ENCODE measurements around the gene FAM13A. TPM values are rescaled to one million over a fixed set of nuclear protein-coding genes. Genes with fewer than 3 reads are reported as not detected.

Gene FAM13A
- total RNA-seq, 1 donor from 2014 or later = 39.1 TPM

DNA sequence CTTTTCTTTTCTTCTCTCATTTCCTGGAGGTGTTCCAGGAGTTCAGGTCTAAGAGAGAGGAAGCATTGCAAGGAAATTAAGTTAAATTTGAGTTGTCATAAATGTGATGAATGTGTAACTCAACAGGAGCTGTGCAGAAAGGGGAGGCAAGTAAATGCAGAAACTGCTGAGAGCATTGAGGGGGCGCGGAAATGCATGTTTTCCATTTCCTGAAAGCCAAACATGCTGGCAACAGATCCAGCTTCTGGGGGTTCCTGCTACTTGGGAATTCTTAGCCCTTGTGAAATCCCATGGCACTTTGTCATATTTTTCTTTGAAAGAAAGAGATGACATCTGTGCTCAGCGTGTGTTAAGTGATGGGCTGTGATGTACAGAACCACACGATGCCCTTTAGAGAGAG, 325.6 kb downstream of the FAM13A start:
- intact Hi-C loops (cut with DNase I) = no loop called here
- no peak for DNase-seq
- ATAC-seq = no peak

GRCh38 chr4:88730811-88731210, 326.2 kb downstream of the FAM13A start:
- Histone ChIP-seq H3K27ac (no peak overlapping the region), H3K4me3 (no peak overlapping the region), H3K27me3 (ENCODE audit: low read depth) (no peaks in the 10 kb centered on the region), H3K9me3 (no peaks in the 10 kb centered on the region), H3K4me1 (peaks cover 7% of the 10 kb centered on the region), H3K36me3 (peaks cover 89% of the 10 kb centered on the region)
- no peak for ATAC-seq
- DNase-seq = no peak
- TF ChIP-seq, protein P1, sequence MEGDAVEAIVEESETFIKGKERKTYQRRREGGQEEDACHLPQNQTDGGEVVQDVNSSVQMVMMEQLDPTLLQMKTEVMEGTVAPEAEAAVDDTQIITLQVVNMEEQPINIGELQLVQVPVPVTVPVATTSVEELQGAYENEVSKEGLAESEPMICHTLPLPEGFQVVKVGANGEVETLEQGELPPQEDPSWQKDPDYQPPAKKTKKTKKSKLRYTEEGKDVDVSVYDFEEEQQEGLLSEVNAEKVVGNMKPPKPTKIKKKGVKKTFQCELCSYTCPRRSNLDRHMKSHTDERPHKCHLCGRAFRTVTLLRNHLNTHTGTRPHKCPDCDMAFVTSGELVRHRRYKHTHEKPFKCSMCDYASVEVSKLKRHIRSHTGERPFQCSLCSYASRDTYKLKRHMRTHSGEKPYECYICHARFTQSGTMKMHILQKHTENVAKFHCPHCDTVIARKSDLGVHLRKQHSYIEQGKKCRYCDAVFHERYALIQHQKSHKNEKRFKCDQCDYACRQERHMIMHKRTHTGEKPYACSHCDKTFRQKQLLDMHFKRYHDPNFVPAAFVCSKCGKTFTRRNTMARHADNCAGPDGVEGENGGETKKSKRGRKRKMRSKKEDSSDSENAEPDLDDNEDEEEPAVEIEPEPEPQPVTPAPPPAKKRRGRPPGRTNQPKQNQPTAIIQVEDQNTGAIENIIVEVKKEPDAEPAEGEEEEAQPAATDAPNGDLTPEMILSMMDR (IDR thresholded peaks at IDR 0.05) = no peak
- intact Hi-C loops (cut with DNase I) = no loop called here

More for the DNA sequence above, 325.6 kb downstream of the FAM13A start:
- TF ChIP-seq, protein P1 (IDR thresholded peaks at IDR 0.05) = no peak
- Histone ChIP-seq H3K36me3 (peaks cover 83% of the 10 kb centered on the region), H3K27me3 (ENCODE audit: low read depth) (no peaks in the 10 kb centered on the region), H3K4me1 (peaks cover 12% of the 10 kb centered on the region), H3K27ac (no peak overlapping the region), H3K9me3 (no peaks in the 10 kb centered on the region), H3K4me3 (no peak overlapping the region)

DNA sequence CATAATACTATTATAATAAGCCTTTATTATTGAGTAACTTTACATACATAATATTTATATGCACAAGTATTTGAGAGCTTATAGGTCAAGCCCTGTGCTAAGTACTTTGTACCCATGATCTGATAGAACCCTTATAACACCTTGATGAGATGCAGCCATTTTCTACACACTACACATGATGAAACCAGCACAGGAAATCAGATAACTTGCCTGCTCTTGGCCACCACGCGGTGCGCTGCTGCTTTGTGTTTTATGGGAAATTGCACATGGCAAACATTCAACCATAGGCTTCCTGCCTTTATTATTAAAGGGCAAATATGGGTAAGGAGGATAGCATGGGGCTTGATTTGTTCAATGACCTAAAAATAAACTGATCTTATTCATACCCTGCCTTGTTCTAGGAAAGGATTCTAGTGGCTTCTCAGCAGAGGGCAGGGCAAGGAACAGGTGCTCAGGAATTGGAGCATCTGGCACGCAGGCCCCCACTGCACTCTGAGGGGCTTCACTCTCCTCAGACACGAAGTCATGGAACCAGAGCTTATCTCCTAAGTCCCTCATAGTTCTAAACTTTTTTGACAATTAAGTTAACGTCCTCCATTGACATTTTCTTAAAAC, 327.7 kb downstream of the FAM13A start:
- peaks cover 98% of the 10 kb centered on the region for H3K36me3 ChIP-seq
- H3K9me3 ChIP-seq = no peaks in the 10 kb centered on the region
- intact Hi-C loops (cut with DNase I) = no loop called here
- H3K4me1 ChIP-seq = peaks cover 7% of the 10 kb centered on the region
- DNase-seq (no peak), ATAC-seq (no peak)
- no peak overlapping the region for H3K4me3 ChIP-seq
- no peaks in the 10 kb centered on the region for H3K27me3 ChIP-seq (ENCODE audit: low read depth)
- TF ChIP-seq, protein P1 (IDR thresholded peaks at IDR 0.05) = no peak
- H3K27ac ChIP-seq = no peak overlapping the region

GRCh38 chr4:88728146-88728545, 328.8 kb downstream of the FAM13A start:
- Histone ChIP-seq H3K27me3 (ENCODE audit: low read depth) (no peaks in the 10 kb centered on the region), H3K4me1 (peaks cover 7% of the 10 kb centered on the region), H3K4me3 (no peak overlapping the region), H3K9me3 (no peaks in the 10 kb centered on the region), H3K36me3 (peaks cover 98% of the 10 kb centered on the region), H3K27ac (no peak overlapping the region)
- intact Hi-C loops (cut with DNase I) = no loop called here
- DNase-seq = no peak
- TF ChIP-seq, protein P1 (IDR thresholded peaks at IDR 0.05) = no peak
- ATAC-seq = peak in 1 of 2 donors; percentile 46

DNA sequence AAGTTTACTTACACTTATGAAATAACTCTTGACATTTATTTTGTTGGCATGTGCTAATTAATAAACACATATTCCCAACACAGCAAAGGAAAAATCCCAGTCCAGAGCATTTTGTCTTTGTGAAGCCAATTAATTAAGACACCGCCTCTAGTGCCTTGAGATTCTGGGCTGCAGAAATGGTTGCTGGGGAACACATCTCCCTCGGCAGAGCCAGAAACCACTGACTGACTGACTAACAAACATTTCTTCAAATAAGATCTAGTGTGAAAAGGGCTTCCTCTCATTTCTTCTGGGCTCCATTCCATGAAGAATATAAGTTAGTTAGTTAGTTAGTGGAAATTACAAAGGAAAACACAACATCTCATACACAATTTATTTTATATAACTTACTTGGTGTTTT, 331.0 kb downstream of the FAM13A start:
- H3K27me3 ChIP-seq (ENCODE audit: low read depth) = no peaks in the 10 kb centered on the region
- no peak for DNase-seq
- peaks cover 11% of the 10 kb centered on the region for H3K4me1 ChIP-seq
- no peak for ATAC-seq
- no peaks in the 10 kb centered on the region for H3K9me3 ChIP-seq
- H3K36me3 ChIP-seq = peaks cover 99% of the 10 kb centered on the region
- TF ChIP-seq, protein P1 (IDR thresholded peaks at IDR 0.05) = no peak
- no peak overlapping the region for H3K27ac ChIP-seq
- H3K4me3 ChIP-seq = no peak overlapping the region
- intact Hi-C loops (cut with DNase I) = no loop called here

Data from lower lobe of right lung (tissue), 2 donors.